ENCODE measurements around the gene NREP.
A peak's percentile ranks its signal among the peaks of the same experiment; 100 is the strongest.

DNA sequence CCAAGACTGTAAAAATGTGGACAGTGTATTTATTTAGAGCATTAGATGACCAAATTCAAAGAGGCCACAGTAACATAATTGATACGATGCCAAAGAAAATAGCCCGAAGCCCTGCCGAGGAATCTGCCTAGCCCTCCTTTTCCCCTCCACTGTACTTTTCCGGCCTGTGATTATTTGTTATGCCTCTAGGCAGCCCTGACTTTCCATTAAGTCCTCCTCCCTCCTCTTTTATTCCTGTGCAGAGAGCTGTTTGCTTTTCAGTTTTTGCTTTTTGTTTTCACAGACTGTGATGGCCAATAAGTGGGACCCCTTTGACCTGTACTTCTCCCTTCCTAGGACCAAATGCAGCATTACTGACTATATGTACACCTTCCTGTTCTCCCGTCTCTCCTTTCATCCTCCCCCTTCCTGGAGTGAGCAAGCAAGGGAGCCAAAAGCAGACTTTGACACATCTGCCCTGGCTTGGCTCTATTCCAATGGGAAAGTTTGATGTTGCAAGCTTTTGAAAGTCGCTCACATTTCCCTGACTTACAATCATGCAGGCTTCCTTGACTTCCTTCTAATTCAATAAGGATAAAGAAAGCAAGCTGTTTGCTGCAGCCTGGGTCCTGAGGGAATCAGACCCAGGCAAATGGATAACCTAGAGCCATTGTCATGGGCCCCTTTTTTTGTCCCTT, 76.1 kb downstream of the NREP start:
- TF ChIP-seq EZH2 (IDR thresholded peaks at IDR 0.05) (no peak), POLR2AphosphoS5 (IDR thresholded peaks at IDR 0.05; ENCODE audit: borderline replicate concordance, low read depth, low read length) (peak; percentile 24; the same call in 1 of the 2 replicates)

Measured in SK-N-MC (cell line).